Activated CD8-positive, alpha-beta T cell treated with anti-CD3 and anti-CD28 coated beads for 36 hours (primary cell): ENCODE results near the gene PANX2. TPM values are rescaled to one million over a fixed set of nuclear protein-coding genes. Genes with fewer than 3 reads are reported as not detected.

Source experiments
- ATAC-seq: fragments of 200-7000 bp; cut with Tn5 transposase; one replicate; pipeline ENCODE4 v1.10.0; 2021; ENCODE audit warnings: mild to moderate bottlenecking, moderate library complexity
- CTCF ChIA-PET: fragments of 350-600 bp; sonication (Branson Sonifier 250); formaldehyde crosslinking; loops from one replicate; lab custom pipeline; 2021; ENCODE audit warnings: antibody characterized with exemption; lab: Charles Lee
- POLR2A ChIA-PET: fragments of 350-600 bp; sonication (Branson Sonifier 250); formaldehyde crosslinking; loops from one replicate; lab custom pipeline; 2021; ENCODE audit warnings: antibody characterized with exemption; lab: Charles Lee
- DNase-seq: peaks from one replicate; pipeline ENCODE4 v3.0.0-alpha.2; 2020
- H3K27ac Mint-ChIP-seq: one replicate; pipeline ENCODE4 v1.8.0; 2021; ENCODE audit warnings: mild to moderate bottlenecking, mixed read lengths
- H3K27me3 Mint-ChIP-seq: one replicate; pipeline ENCODE4 v1.8.0; 2021; ENCODE audit warnings: mixed read lengths
- H3K36me3 Mint-ChIP-seq: one replicate; pipeline ENCODE4 v1.8.0; 2021; ENCODE audit warnings: low read depth, mixed read lengths
- H3K4me1 Mint-ChIP-seq: one replicate; pipeline ENCODE4 v1.8.0; 2021; ENCODE audit warnings: low read depth, mixed read lengths
- H3K4me3 Mint-ChIP-seq: one replicate; pipeline ENCODE4 v1.8.0; 2021; ENCODE audit warnings: mild to moderate bottlenecking, moderate library complexity, mixed read lengths
- H3K9me3 Mint-ChIP-seq: one replicate; pipeline ENCODE4 v1.8.0; 2021; ENCODE audit warnings: mixed read lengths
- intact Hi-C: fragments of 100-400 bp; cut with micrococcal nuclease; formaldehyde crosslinking; loops from one replicate; pipeline ENCODE4 v1.10.0; 2022
- total RNA-seq, 2 experiments: library from RNA; stranded (reverse); gene quantifications; one replicate each; pipeline ENCODE4 v1.2.3, GENCODE V29; 2021
- TF ChIP-seq, protein P1 (sequence below): fragments of 200-600 bp; IDR thresholded peaks from one replicate; pipeline ENCODE4 v1.8.0; 2022; ENCODE audit warnings: antibody characterized with exemption, mild to moderate bottlenecking

PANX2 gene
- total RNA-seq, 2 experiments from 2014 or later: 3.3 to 3.9 TPM

DNA sequence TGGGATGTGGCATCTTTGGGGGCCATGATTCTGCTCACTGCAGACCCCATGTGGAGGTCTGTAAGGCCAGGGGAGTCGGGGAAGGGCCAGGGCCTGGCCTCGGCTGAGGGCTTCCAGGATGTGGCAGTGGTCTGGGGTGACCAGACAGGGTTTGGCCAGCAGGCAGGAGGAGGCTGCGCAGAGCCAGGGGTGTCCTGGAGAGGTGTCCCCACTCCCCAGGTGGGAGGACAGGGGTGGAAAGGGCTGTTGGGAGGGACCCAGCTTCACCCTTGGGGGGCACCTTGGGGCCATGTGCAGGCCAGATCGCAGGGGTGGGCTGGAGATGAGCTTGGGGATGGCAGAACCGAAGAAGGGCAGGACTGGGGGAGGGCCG, 3.4 kb downstream of the PANX2 start:
- Mint-ChIP-seq H3K27ac (no peak overlapping the region), H3K36me3 (no peaks in the 10 kb centered on the region), H3K27me3 (peaks cover 25% of the 10 kb centered on the region), H3K4me3 (no peak overlapping the region), H3K9me3 (no peaks in the 10 kb centered on the region), H3K4me1 (peaks cover 3% of the 10 kb centered on the region)
- ChIA-PET POLR2A (interaction anchor here (0.6 to 1.7 kb wide), 3 partner anchors 8 to 62 kb away, joined by 3 to 4 read pairs (median 3); no protein-coding TSS in a partner anchor), CTCF (no interaction called here)
- ATAC-seq (no peak), DNase-seq (no peak)
- TF ChIP-seq, protein P1, sequence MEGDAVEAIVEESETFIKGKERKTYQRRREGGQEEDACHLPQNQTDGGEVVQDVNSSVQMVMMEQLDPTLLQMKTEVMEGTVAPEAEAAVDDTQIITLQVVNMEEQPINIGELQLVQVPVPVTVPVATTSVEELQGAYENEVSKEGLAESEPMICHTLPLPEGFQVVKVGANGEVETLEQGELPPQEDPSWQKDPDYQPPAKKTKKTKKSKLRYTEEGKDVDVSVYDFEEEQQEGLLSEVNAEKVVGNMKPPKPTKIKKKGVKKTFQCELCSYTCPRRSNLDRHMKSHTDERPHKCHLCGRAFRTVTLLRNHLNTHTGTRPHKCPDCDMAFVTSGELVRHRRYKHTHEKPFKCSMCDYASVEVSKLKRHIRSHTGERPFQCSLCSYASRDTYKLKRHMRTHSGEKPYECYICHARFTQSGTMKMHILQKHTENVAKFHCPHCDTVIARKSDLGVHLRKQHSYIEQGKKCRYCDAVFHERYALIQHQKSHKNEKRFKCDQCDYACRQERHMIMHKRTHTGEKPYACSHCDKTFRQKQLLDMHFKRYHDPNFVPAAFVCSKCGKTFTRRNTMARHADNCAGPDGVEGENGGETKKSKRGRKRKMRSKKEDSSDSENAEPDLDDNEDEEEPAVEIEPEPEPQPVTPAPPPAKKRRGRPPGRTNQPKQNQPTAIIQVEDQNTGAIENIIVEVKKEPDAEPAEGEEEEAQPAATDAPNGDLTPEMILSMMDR: no peak
- intact Hi-C loops: no loop called here

DNA sequence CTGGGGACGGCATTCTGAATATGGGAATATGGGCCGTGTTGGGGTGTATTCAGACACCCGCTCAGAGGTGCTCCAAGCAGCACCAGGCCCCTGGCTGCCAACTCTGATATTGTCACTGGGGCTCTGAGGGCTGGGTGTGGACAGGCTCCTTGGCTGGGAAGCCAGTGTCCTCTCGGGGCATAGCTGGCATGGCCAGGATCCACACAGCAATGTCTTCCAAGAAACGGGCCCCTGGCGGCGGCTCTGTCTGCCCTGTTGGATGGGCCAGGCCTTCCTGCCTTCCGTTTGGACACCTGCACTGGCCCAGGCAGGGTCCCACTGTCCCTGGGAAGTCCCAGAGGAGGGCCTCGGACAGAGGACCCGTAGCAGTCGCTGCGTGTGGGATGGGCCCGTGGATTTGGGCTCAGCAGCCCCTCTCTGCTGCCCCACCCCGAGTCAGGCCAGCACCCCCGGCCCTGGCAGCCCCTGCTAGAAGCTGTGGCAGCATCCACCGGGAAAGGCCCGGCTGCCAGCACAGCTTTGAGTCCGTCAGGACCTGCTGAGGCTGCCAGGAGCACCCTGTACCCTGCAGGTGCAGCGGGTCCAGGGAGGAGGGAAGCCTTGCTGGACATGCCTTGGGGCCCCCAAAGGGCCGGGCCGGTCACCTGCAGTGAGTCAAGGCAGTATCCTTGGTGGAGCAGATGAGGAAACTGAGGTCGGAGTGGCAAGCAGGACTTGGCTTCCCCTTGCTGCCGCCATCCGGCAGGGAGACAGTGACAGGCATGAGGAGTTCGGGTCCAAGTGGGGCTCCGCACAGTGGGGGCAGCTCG, 4.1 kb downstream of the PANX2 start:
- TF ChIP-seq, protein P1: no peak
- Mint-ChIP-seq H3K9me3 (no peaks in the 10 kb centered on the region), H3K27me3 (peaks cover 21% of the 10 kb centered on the region), H3K4me3 (no peak overlapping the region), H3K27ac (no peak overlapping the region), H3K36me3 (no peaks in the 10 kb centered on the region), H3K4me1 (no peaks in the 10 kb centered on the region)
- DNase-seq (no peak), ATAC-seq (no peak)
- CTCF ChIA-PET: interaction anchor here (1.3 kb wide), 1 partner anchor 26 kb away, joined by 3 read pairs; no protein-coding TSS in a partner anchor
- intact Hi-C loops: no loop called here
- POLR2A ChIA-PET: interaction anchor here (0.7 to 1.7 kb wide), 3 partner anchors 8 to 17 kb away, joined by 3 to 4 read pairs (median 3); no protein-coding TSS in a partner anchor

DNA sequence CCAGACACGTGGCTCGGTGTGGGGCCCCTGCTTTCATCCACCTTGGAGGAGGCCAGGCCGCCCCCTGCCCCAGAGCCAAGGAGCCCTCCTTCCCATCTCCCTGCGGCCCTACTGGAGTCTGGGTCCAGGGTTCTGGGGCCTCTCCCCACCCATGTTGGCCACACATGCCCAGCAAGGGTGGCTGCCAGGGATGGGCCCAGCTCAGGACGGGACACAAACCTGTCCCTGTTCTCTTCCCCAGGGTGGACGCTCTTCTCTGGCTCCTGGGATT, 4.6 kb downstream of the PANX2 start:
- POLR2A ChIA-PET: interaction anchor here (0.7 to 1.7 kb wide), 2 partner anchors 12 to 16 kb away, joined by 3 to 4 read pairs; no protein-coding TSS in a partner anchor
- H3K4me1 Mint-ChIP-seq: peaks cover 2% of the 10 kb centered on the region
- no peaks in the 10 kb centered on the region for H3K9me3 Mint-ChIP-seq
- DNase-seq: no peak
- TF ChIP-seq, protein P1: no peak
- H3K4me3 Mint-ChIP-seq: no peak overlapping the region
- intact Hi-C loops: no loop called here
- peaks cover 21% of the 10 kb centered on the region for H3K27me3 Mint-ChIP-seq
- no peaks in the 10 kb centered on the region for H3K36me3 Mint-ChIP-seq
- no peak for ATAC-seq
- no peak overlapping the region for H3K27ac Mint-ChIP-seq
- CTCF ChIA-PET: interaction anchor here (1.3 kb wide), 1 partner anchor 27 kb away, joined by 3 read pairs; no protein-coding TSS in a partner anchor

DNA sequence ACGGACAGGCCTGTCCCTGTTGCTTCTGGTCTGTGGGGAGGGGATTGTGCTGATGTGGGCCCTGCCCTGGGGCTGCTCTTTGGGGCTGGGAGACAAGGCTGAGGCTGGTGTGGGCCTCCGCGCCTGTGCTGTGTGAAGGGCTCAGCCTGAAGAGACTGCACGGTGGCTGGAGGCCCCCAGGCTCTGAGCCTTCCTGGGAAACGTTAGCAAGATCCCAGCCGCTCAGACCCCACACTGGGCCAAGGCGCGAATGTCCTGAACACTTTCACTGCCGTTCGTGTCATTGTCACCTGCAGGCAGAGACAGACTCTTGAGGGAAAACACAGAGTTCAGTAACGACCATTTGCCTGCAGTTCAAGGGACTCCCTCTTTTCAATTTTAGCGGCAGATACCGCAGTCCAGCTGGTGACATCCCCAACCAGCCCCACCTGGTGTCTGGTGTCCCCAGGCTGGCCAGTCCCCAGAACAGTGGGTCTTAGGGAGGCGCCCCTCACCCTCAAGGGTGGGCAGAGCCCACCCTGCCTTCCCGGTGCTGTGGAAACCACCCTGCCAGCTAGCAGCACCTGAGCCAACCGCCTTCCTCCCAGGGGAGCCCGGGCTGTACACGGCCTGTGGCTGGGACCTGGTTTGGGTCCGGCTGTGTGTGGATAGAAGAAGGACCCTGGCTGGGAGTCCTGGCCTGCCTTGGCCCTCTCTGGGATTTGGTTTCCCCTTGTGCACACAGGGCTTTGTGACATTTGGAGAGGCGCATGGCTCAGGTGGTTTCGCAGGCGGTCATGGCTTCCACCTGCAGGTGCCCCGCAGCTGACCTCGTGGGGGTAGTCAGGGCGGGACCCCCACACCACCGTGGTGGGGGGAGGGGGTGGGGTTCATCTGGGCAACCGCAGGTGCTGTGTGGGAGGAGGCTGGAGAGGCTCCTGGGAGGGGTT, 5.7 kb downstream of the PANX2 start:
- CTCF ChIA-PET: interaction anchor here (1.3 kb wide), 1 partner anchor 28 kb away, joined by 3 read pairs; no protein-coding TSS in a partner anchor
- TF ChIP-seq, protein P1: no peak
- POLR2A ChIA-PET: interaction anchor here (1.7 kb wide), 1 partner anchor 11 kb away, joined by 4 read pairs; no protein-coding TSS in a partner anchor
- ATAC-seq (no peak), DNase-seq (no peak)
- intact Hi-C loops: no loop called here
- H3K4me1 Mint-ChIP-seq: peaks cover 2% of the 10 kb centered on the region
- no peaks in the 10 kb centered on the region for H3K9me3 Mint-ChIP-seq
- H3K4me3 Mint-ChIP-seq: no peak overlapping the region
- H3K27ac Mint-ChIP-seq: no peak overlapping the region
- H3K27me3 Mint-ChIP-seq: peaks cover 18% of the 10 kb centered on the region
- no peaks in the 10 kb centered on the region for H3K36me3 Mint-ChIP-seq
